ENCODE measurements around the gene ZNF679. TPM values are rescaled to one million over a fixed set of nuclear protein-coding genes. Genes with fewer than 3 reads are reported as not detected.
A peak's percentile ranks its signal among the peaks of the same experiment; 100 is the strongest.

The ZNF679 gene
- polyA plus RNA-seq, 3 donors, result not detected

DNA sequence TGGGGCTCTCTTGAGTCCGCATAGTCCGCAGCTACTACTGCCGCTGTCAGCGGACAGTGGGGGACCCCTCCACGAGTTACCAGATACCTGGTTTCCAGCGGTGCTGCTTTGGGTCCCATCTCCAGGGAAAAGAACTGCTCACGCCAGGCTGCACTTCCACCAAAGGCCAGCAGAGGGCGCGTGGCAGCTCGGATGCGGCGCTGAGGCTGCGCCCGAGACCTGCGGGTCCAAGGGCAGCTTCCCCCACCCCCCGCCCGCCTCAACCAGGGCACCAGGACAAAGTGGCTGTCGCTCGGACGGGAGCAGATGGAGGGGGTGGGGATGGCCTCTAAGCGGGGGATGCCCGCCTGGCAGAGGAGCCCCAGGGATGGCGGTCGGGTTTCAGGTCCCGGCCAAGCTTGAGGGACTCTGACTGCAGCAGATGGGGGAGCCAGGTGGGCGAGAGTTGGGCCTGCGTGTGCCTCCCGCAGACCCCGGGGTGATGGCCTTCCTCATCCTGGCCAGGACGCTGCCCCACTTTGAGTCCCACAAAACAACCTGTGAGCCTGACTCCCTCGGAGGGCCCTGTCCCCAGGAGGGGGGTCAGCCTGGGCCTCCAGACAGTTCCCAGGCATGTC is 45.0 kb upstream of the ZNF679 start:
- H3K79me2 ChIP-seq (ENCODE audit: insufficient read depth, low read length), result no peaks in the 10 kb centered on the region
- Mint-ChIP-seq H3K4me1 (no peaks in the 10 kb centered on the region), H3K9me3 (peaks cover 11 to 45% (median 20%) of the 10 kb centered on the region in 7 donors), H3K27ac (no peak overlapping the region), H3K27me3 (ENCODE audit: low read depth in 3 of 3) (peaks cover 0 to 9% (median 0%) of the 10 kb centered on the region in 3 donors), H3K4me3 (no peak overlapping the region), H3K36me3 (no peaks in the 10 kb centered on the region)
- no peak overlapping the region for H2AFZ ChIP-seq (ENCODE audit: insufficient read depth, low read depth, low read length, poor library complexity, severe bottlenecking)
- TF ChIP-seq, protein P1, sequence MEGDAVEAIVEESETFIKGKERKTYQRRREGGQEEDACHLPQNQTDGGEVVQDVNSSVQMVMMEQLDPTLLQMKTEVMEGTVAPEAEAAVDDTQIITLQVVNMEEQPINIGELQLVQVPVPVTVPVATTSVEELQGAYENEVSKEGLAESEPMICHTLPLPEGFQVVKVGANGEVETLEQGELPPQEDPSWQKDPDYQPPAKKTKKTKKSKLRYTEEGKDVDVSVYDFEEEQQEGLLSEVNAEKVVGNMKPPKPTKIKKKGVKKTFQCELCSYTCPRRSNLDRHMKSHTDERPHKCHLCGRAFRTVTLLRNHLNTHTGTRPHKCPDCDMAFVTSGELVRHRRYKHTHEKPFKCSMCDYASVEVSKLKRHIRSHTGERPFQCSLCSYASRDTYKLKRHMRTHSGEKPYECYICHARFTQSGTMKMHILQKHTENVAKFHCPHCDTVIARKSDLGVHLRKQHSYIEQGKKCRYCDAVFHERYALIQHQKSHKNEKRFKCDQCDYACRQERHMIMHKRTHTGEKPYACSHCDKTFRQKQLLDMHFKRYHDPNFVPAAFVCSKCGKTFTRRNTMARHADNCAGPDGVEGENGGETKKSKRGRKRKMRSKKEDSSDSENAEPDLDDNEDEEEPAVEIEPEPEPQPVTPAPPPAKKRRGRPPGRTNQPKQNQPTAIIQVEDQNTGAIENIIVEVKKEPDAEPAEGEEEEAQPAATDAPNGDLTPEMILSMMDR (IDR thresholded peaks at IDR 0.05), result peak; percentile 75
- H3K4me3 ChIP-seq (replicated peaks in 1 of 3; ENCODE audit: low read depth in 2 of 3, low read length in 3 of 3), result no peak overlapping the region
- intact Hi-C loops (cut with micrococcal nuclease), result loop anchor here in 1 of 2 donors (5.0 kb wide), 1 partner anchor 434 kb away; no protein-coding TSS in a partner anchor
- no peaks in the 10 kb centered on the region for H3K27me3 ChIP-seq (ENCODE audit: control insufficient read depth in 2 of 2, insufficient read depth in 2 of 2, low read length in 2 of 2)
- no peak overlapping the region for H3K27ac ChIP-seq (ENCODE audit: low read depth in 1 of 2, low read length in 2 of 2)
- H3K4me1 ChIP-seq (ENCODE audit: control insufficient read depth in 1 of 2, insufficient read depth in 2 of 2, low read length in 2 of 2), result no peaks in the 10 kb centered on the region
- no peak for DNase-seq
- H3K9me3 ChIP-seq (replicated peaks in 1 of 2; ENCODE audit: control insufficient read depth in 1 of 2, insufficient read depth in 1 of 2, low read length in 2 of 2), result peaks cover 31 to 47% of the 10 kb centered on the region in 2 donors
- H3K9ac ChIP-seq (ENCODE audit: insufficient read depth, low read length, poor library complexity, severe bottlenecking), result no peak overlapping the region
- H4K20me1 ChIP-seq (ENCODE audit: insufficient read depth, low read length), result no peaks in the 10 kb centered on the region
- WGBS (ENCODE audit: insufficient coverage), result 32% methylated on average over 23 of the region's 31 CpGs
- no peaks in the 10 kb centered on the region for H3K36me3 ChIP-seq (replicated peaks in 1 of 2; ENCODE audit: control insufficient read depth in 1 of 2, insufficient read depth in 2 of 2, low read length in 2 of 2)
- H3K4me2 ChIP-seq (replicated peaks; ENCODE audit: extremely low read depth, low read length, poor library complexity, severe bottlenecking), result no peak overlapping the region

DNA sequence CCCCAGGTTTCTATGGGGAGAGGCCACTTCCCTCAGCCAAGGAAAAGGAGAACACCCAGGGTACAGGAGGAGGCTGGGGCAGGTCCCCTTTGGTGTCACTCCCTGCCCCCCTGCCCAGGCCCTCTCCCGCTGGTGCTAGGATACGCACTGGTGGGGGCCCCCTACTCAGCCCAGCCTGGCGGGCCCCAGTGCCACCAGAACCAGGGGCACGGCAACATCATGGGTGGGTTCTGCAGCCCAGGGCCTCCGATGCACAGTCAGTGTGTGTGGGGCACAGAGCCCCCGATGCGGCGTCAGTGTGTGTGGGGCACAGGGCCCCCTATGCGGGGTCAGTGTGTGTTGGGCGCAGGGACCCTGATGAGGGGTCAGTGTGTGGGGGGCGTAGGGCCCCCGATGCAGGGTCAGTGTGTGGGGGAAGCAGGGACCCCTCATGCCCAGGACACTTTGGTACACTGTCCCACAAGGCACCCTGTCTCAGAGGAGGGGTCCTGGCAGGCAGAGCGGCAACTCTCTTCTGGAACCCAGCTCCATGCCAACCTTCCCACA is 44.4 kb upstream of the ZNF679 start:
- Mint-ChIP-seq H3K9me3 (peaks cover 11 to 44% (median 20%) of the 10 kb centered on the region in 7 donors), H3K4me3 (no peak overlapping the region), H3K4me1 (no peaks in the 10 kb centered on the region), H3K27me3 (ENCODE audit: low read depth in 3 of 3) (peaks cover 0 to 9% (median 0%) of the 10 kb centered on the region in 3 donors), H3K27ac (no peak overlapping the region), H3K36me3 (no peaks in the 10 kb centered on the region)
- TF ChIP-seq, protein P1 (IDR thresholded peaks at IDR 0.05), result no peak
- no peaks in the 10 kb centered on the region for H3K27me3 ChIP-seq (ENCODE audit: control insufficient read depth in 2 of 2, insufficient read depth in 2 of 2, low read length in 2 of 2)
- no peak overlapping the region for H3K4me3 ChIP-seq (replicated peaks in 1 of 3; ENCODE audit: low read depth in 2 of 3, low read length in 3 of 3)
- intact Hi-C loops (cut with micrococcal nuclease), result loop anchor here in 1 of 2 donors (5.0 kb wide), 1 partner anchor 433 kb away; no protein-coding TSS in a partner anchor
- H3K9ac ChIP-seq (ENCODE audit: insufficient read depth, low read length, poor library complexity, severe bottlenecking), result no peak overlapping the region
- no peaks in the 10 kb centered on the region for H4K20me1 ChIP-seq (ENCODE audit: insufficient read depth, low read length)
- no peak overlapping the region for H3K27ac ChIP-seq (ENCODE audit: low read depth in 1 of 2, low read length in 2 of 2)
- no peak overlapping the region for H3K4me2 ChIP-seq (replicated peaks; ENCODE audit: extremely low read depth, low read length, poor library complexity, severe bottlenecking)
- no peak overlapping the region for H2AFZ ChIP-seq (ENCODE audit: insufficient read depth, low read depth, low read length, poor library complexity, severe bottlenecking)
- peaks cover 32 to 47% of the 10 kb centered on the region in 2 donors for H3K9me3 ChIP-seq (replicated peaks in 1 of 2; ENCODE audit: control insufficient read depth in 1 of 2, insufficient read depth in 1 of 2, low read length in 2 of 2)
- 97% methylated on average over 9 of the region's 13 CpGs for WGBS (ENCODE audit: insufficient coverage)
- H3K4me1 ChIP-seq (ENCODE audit: control insufficient read depth in 1 of 2, insufficient read depth in 2 of 2, low read length in 2 of 2), result no peaks in the 10 kb centered on the region
- H3K79me2 ChIP-seq (ENCODE audit: insufficient read depth, low read length), result no peaks in the 10 kb centered on the region
- DNase-seq, result no peak
- no peaks in the 10 kb centered on the region for H3K36me3 ChIP-seq (replicated peaks in 1 of 2; ENCODE audit: control insufficient read depth in 1 of 2, insufficient read depth in 2 of 2, low read length in 2 of 2)
